K562 (cell line): ENCODE results near the gene PHYKPL. TPM values are rescaled to one million over a fixed set of nuclear protein-coding genes. Genes with fewer than 3 reads are reported as not detected.

Experiments
- ATAC-seq: fragments of 200-7000 bp; cut with Tn5 transposase; 3 replicates; pipeline ENCODE4 v1.9.1; 2020; ENCODE audit warnings: moderate library complexity
- BruUV-seq: library from RNA; stranded (reverse); fragments of 400-500 nt; replicated peaks from 2 replicates; lab custom pipeline; 2021; lab: Mats Ljungman, UMichigan
- CTCF ChIA-PET: fragments of 300-600 bp; formaldehyde crosslinking; extraction: SDS; loops from one replicate; lab custom pipeline; 2021; ENCODE audit warnings: low intra/inter-chr PET ratio; lab: Yijun Ruan, JAX
- POLR2A ChIA-PET: fragments of 300-600, 350-650 bp; sonication (Branson Sonifier 250); formaldehyde crosslinking; extraction: SDS; loops from one replicate; lab custom pipeline; 2021; ENCODE audit warnings: antibody characterized with exemption, inconsistent platforms; lab: Yijun Ruan, JAX
- DNase-seq, 4 experiments: peaks; one replicate each; pipeline versions ENCODE4 v3.0.0 to v3.0.0-alpha.2; 2011 to 2018; ENCODE audit warnings: low spot score in 3 of 4, mixed read lengths in 3 of 4; ENCODE audit errors: extremely low read depth in 1 of 4
- FAIRE-seq: peaks from 2 replicates; lab custom pipeline; 2011; peaks lifted over from hg19 to GRCh38; lab: Jason Lieb, UNC
- H2AFZ ChIP-seq: 2 replicates; pipeline ENCODE4 v1.6.0; 2011; ENCODE audit warnings: low read depth, low read length, control low read depth, inconsistent platforms
- H3K27ac ChIP-seq: fragments of 200-600 bp; 3 replicates; pipeline ENCODE4 v1.8.0; 2011; ENCODE audit warnings: low read depth, mild to moderate bottlenecking, control low read depth, inconsistent platforms, low read length, moderate library complexity, mixed read lengths; ENCODE audit errors: extremely low read depth
- H3K27me3 ChIP-seq, 2 experiments: fragments of 300-600 bp in 1 of 2; 2 replicates in 1 of 2; 3 replicates in 1 of 2; pipeline versions ENCODE4 v1.6.0 to v1.8.0; 2011; ENCODE audit warnings: inconsistent platforms in 2 of 2, low read length in 2 of 2, mild to moderate bottlenecking in 1 of 2, mixed read lengths in 1 of 2, moderate library complexity in 1 of 2; ENCODE audit not compliant: control insufficient read depth in 2 of 2, insufficient read depth in 2 of 2
- H3K36me3 ChIP-seq: fragments of 300-600 bp; 3 replicates; pipeline ENCODE4 v1.8.0; 2011; ENCODE audit warnings: mild to moderate bottlenecking, low read length, inconsistent platforms; ENCODE audit not compliant: control insufficient read depth, insufficient read depth
- H3K4me1 ChIP-seq, 2 experiments: fragments of 200-600 bp in 1 of 2; replicated peaks in 1 of 2; 2 replicates in 1 of 2; 3 replicates in 1 of 2; pipeline versions ENCODE4 v1.5.1 to v1.8.0; 2011; ENCODE audit warnings: inconsistent platforms in 2 of 2, low read length in 2 of 2, mild to moderate bottlenecking in 1 of 2, mixed read lengths in 1 of 2, moderate library complexity in 1 of 2; ENCODE audit not compliant: control insufficient read depth in 2 of 2, insufficient read depth in 2 of 2
- H3K4me2 ChIP-seq: 2 replicates; pipeline ENCODE4 v1.6.1; 2011; ENCODE audit warnings: low read length, control low read depth, inconsistent platforms, mixed read lengths; ENCODE audit not compliant: insufficient read depth
- H3K4me3 ChIP-seq: fragments of 200-600 bp; sonication (generic), shearing (Covaris generic); 2 replicates; pipeline ENCODE4 v1.5.1; 2016; ENCODE audit warnings: control low read depth, inconsistent platforms
- H3K79me2 ChIP-seq: fragments of 200-600 bp; 3 replicates; pipeline ENCODE4 v1.8.0; 2011; ENCODE audit warnings: low read length, inconsistent platforms; ENCODE audit not compliant: control insufficient read depth, insufficient read depth
- H3K9ac ChIP-seq, 2 experiments: 2 replicates each; pipeline versions ENCODE4 v1.6.0 to v1.6.1; 2011; ENCODE audit warnings: low read depth in 2 of 2, low read length in 2 of 2, control low read depth in 1 of 2, inconsistent platforms in 1 of 2, mild to moderate bottlenecking in 1 of 2, mixed read lengths in 1 of 2; ENCODE audit not compliant: insufficient read depth in 1 of 2
- H3K9me1 ChIP-seq: one replicate; pipeline ENCODE4 v1.6.0; 2011; ENCODE audit warnings: inconsistent platforms, mild to moderate bottlenecking, low read length, moderate library complexity; ENCODE audit not compliant: control insufficient read depth, insufficient read depth
- H3K9me3 ChIP-seq: replicated peaks from 2 replicates; pipeline ENCODE4 v1.5.1; 2011; ENCODE audit warnings: low read depth, low read length, inconsistent platforms; ENCODE audit not compliant: control insufficient read depth, insufficient read depth
- H4K20me1 ChIP-seq: replicated peaks from 2 replicates; pipeline ENCODE4 v1.6.1; 2011; ENCODE audit warnings: low read length, inconsistent platforms, mixed read lengths; ENCODE audit not compliant: control insufficient read depth, insufficient read depth
- MNT ChIP-seq, 2 experiments: fragments of 450-650 bp; conservative IDR thresholded peaks; 2 replicates each; pipeline ENCODE4 v1.6.1; 2017; ENCODE audit warnings: mild to moderate bottlenecking in 2 of 2, moderate library complexity in 2 of 2
- TEAD2 ChIP-seq: fragments of 450-650 bp; IDR thresholded peaks from 2 replicates; pipeline ENCODE4 v1.6.1; 2016; ENCODE audit warnings: missing genetic modification characterization, control low read depth, missing compliant biosample characterization
- ZNF174 ChIP-seq: fragments of 250-450 bp; sonication (Bioruptor Pico); IDR thresholded peaks from 2 replicates; pipeline ENCODE4 v1.4.0; 2020; ENCODE audit warnings: mild to moderate bottlenecking
- ZNF57 ChIP-seq: fragments of 450-650 bp; formaldehyde crosslinking; IDR thresholded peaks from 2 replicates; pipeline ENCODE4 v1.4.0; 2020; ENCODE audit warnings: mild to moderate bottlenecking, moderate library complexity
- WGBS: fragments of 100-300 bp; shearing (Covaris generic); methylation state at CpG from one replicate; pipeline ENCODE4 v1.1.6; 2016; ENCODE audit warnings: low coverage, mixed read lengths; ENCODE audit not compliant: insufficient coverage; ENCODE audit errors: missing lambda C conversion rate; 5-methylcytosine and 5-hydroxymethylcytosine counted together
- in situ Hi-C: fragments of 300-500 bp; cut with MboI; formaldehyde crosslinking; loops from 4 replicates; pipeline ENCODE4 v1.15.0; 2018; ENCODE audit warnings: inconsistent platforms, mixed read lengths
- intact Hi-C: fragments of 100-400 bp; cut with micrococcal nuclease; formaldehyde crosslinking; loops from 2 replicates; pipeline ENCODE4 v1.14.2; 2022
- polyA plus RNA-seq, 8 experiments: library from polyadenylated mRNA; depleted of rRNA in 4 of 8; stranded (reverse) in 5 of 8; unstranded in 3 of 8; fragments of >200 nt; fragmentation: Nextera tagmentation in 2 of 8; fragmentation: Illumina TruSeq in 1 of 8; extraction: Ambion mirVana in 2 of 8; extraction: Trizol in 1 of 8; gene quantifications; 2 replicates each; pipeline versions ENCODE4 v1.2.1 to v1.2.3, GENCODE V29; 2011 to 2014; ENCODE audit warnings: inconsistent platforms in 1 of 8, missing spikeins in 1 of 8
- total RNA-seq, 7 experiments: library from RNA; depleted of rRNA in 6 of 7; stranded (reverse); fragments of >200 nt in 6 of 7; fragmentation: Illumina TruSeq in 2 of 7; extraction: Trizol in 2 of 7; gene quantifications; 2 replicates each; pipeline versions ENCODE4 v1.2.1 to v1.2.3, GENCODE V29; 2011 to 2021; ENCODE audit warnings: low replicate concordance in 1 of 7

PHYKPL gene
- total and polyA plus RNA-seq, 9 of the 15 experiments (the other 6 are each of a cell fraction or from before 2014, with no cell fraction given) = 4.7 to 34.7 (median 18.6) TPM

- 26% methylated on average over 9 of the region's 9 CpGs for WGBS
- no peaks in the 10 kb centered on the region for H3K36me3 ChIP-seq
- H2AFZ ChIP-seq = peak overlapping the region; percentile 84
- H3K27me3 ChIP-seq = no peaks in the 10 kb centered on the region
- DNase-seq (peak in 1 of 4 experiments; percentile 49), ATAC-seq (peak; percentile 83), FAIRE-seq (no peak)
- peaks cover 13 to 15% of the 10 kb centered on the region in 2 experiments for H3K4me1 ChIP-seq
- H3K27ac ChIP-seq = no peak overlapping the region
- no peaks in the 10 kb centered on the region for H4K20me1 ChIP-seq
- H3K79me2 ChIP-seq = no peaks in the 10 kb centered on the region
- TF ChIP-seq TEAD2 = no peak
- no peak for TF ChIP-seq ZNF57
- TF ChIP-seq MNT (conservative IDR thresholded peaks at IDR 0.05) = 0 out of 4 replicates have a peak, but pooled peaks of 1 of the 2 experiments have one; percentile 22
- TF ChIP-seq ZNF174 = no peak
- H3K9me3 ChIP-seq = 0 out of 2 replicates have a peak, but pooled peaks cover 2% of the 10 kb centered on the region
- CTCF ChIA-PET = no interaction called here
- in situ Hi-C loops = no loop called here
- intact Hi-C loops = no loop called here
- POLR2A ChIA-PET = interaction anchor here (0.5 to 1.1 kb wide), 4 partner anchors 10 to 105 kb away, joined by 3 read pairs; partner anchors contain the start of gene HNRNPAB
- no TSS peak for BruUV-seq
- no peak overlapping the region; the same call in 1 of the 2 replicates for H3K4me2 ChIP-seq
- no peaks in the 10 kb centered on the region for H3K9me1 ChIP-seq
- H3K4me3 ChIP-seq = no peak overlapping the region
- H3K9ac ChIP-seq = no peak overlapping the region
Measured at GRCh38 chr5:178180141-178180863, 52.3 kb downstream of the PHYKPL start.
